CD4-positive, CD25-positive, alpha-beta regulatory T cell (primary cell): ENCODE results near the gene PGM3. TPM values are rescaled to one million over a fixed set of nuclear protein-coding genes. Genes with fewer than 3 reads are reported as not detected.

Experiments used
- ATAC-seq, 2 donors: fragments of 150-1000 bp; cut with Tn5 transposase; one replicate each; pipeline ENCODE4 v1.10.0; 2021; ENCODE audit warnings: low read depth in 2 of 2, moderate number of reproducible peaks in 2 of 2, moderate library complexity in 1 of 2
- DNase-seq, 3 donors: peaks; one replicate each; pipeline versions ENCODE4 v3.0.0 to v3.0.0-alpha.2; 2012 to 2022; ENCODE audit warnings: mixed read lengths in 1 of 3
- H3K27ac ChIP-seq: one replicate; pipeline ENCODE4 v1.7.0; 2013; ENCODE audit warnings: mild to moderate bottlenecking, low read length; ENCODE audit not compliant: insufficient read depth, poor library complexity, severe bottlenecking
- H3K27me3 ChIP-seq: one replicate; pipeline ENCODE4 v1.7.0; 2013; ENCODE audit warnings: low read length; ENCODE audit not compliant: control insufficient read depth, insufficient read depth
- H3K36me3 ChIP-seq: one replicate; pipeline ENCODE4 v1.7.0; 2013; ENCODE audit warnings: mild to moderate bottlenecking, low read length, moderate library complexity; ENCODE audit not compliant: control insufficient read depth, insufficient read depth
- H3K4me1 ChIP-seq: 2 replicates; pipeline ENCODE4 v1.7.0; 2013; ENCODE audit warnings: mild to moderate bottlenecking, low read length; ENCODE audit not compliant: insufficient read depth, control insufficient read depth, poor library complexity, severe bottlenecking
- H3K4me3 ChIP-seq: one replicate; pipeline ENCODE4 v1.7.0; 2013; ENCODE audit warnings: low read depth, mild to moderate bottlenecking, low read length, moderate library complexity
- H3K9me3 ChIP-seq, 2 experiments: 1 replicate in 1 of 2; 2 replicates in 1 of 2; pipeline ENCODE4 v1.7.0; 2013; ENCODE audit warnings: low read length in 2 of 2, mild to moderate bottlenecking in 1 of 2, moderate library complexity in 1 of 2; ENCODE audit not compliant: control insufficient read depth in 2 of 2
- H3K27ac Mint-ChIP-seq, 3 donors: one replicate each; pipeline ENCODE4 v1.8.0; 2020 to 2022; ENCODE audit warnings: mild to moderate bottlenecking in 3 of 3, mixed read lengths in 3 of 3, moderate library complexity in 2 of 3
- H3K27me3 Mint-ChIP-seq: one replicate; pipeline ENCODE4 v1.8.0; 2022; ENCODE audit warnings: mild to moderate bottlenecking, mixed read lengths
- H3K36me3 Mint-ChIP-seq: one replicate; pipeline ENCODE4 v1.8.0; 2020; ENCODE audit warnings: mixed read lengths
- H3K4me1 Mint-ChIP-seq, 4 donors: one replicate each; pipeline ENCODE4 v1.8.0; 2020 to 2022; ENCODE audit warnings: mixed read lengths in 4 of 4, mild to moderate bottlenecking in 1 of 4
- H3K4me3 Mint-ChIP-seq, 4 donors: one replicate each; pipeline ENCODE4 v1.8.0; 2020 to 2022; ENCODE audit warnings: mild to moderate bottlenecking in 4 of 4, mixed read lengths in 4 of 4, moderate library complexity in 3 of 4
- H3K9me3 Mint-ChIP-seq, 7 donors: one replicate each; pipeline ENCODE4 v1.8.0; 2020 to 2022; ENCODE audit warnings: mixed read lengths in 7 of 7, mild to moderate bottlenecking in 3 of 7, moderate library complexity in 2 of 7
- polyA plus RNA-seq, 4 donors: library from polyadenylated mRNA; unstranded; fragments of 300-500 nt; fragmentation: Illumina TruSeq; gene quantifications; one replicate each; pipeline ENCODE4 v1.2.3, GENCODE V29; 2021
- total RNA-seq: library from RNA; stranded (reverse); gene quantifications from one replicate; pipeline ENCODE4 v1.2.3, GENCODE V29; 2022

The PGM3 gene
- total and polyA plus RNA-seq, 5 donors from 2014 or later: 6.4 to 15.8 (median 7.5) TPM

GRCh38 chr6:83216806-83217205, 23.7 kb upstream of the PGM3 start:
- Mint-ChIP-seq H3K36me3 (no peaks in the 10 kb centered on the region), H3K4me3 (no peak overlapping the region), H3K27ac (no peak overlapping the region), H3K27me3 (peaks cover 26% of the 10 kb centered on the region), H3K9me3 (peaks cover 0 to 2% (median 0%) of the 10 kb centered on the region in 7 donors), H3K4me1 (peaks cover 0 to 2% (median 0%) of the 10 kb centered on the region in 4 donors)
- Histone ChIP-seq H3K36me3 (no peaks in the 10 kb centered on the region), H3K4me3 (no peak overlapping the region), H3K9me3 (no peaks in the 10 kb centered on the region), H3K27me3 (peaks cover 10% of the 10 kb centered on the region), H3K4me1 (no peaks in the 10 kb centered on the region), H3K27ac (no peak overlapping the region)
- ATAC-seq (no peak), DNase-seq (no peak)

- DNase-seq (peak; percentile 19 to 72 (median 60)), ATAC-seq (peak; percentile 93 to 94)
- H3K4me1 Mint-ChIP-seq: peaks cover 0 to 2% (median 0%) of the 10 kb centered on the region in 4 donors
- peaks cover 35% of the 10 kb centered on the region for H3K27me3 Mint-ChIP-seq
- no peaks in the 10 kb centered on the region for H3K9me3 ChIP-seq
- peaks cover 17% of the 10 kb centered on the region for H3K27me3 ChIP-seq
- H3K27ac ChIP-seq: no peak overlapping the region
- H3K36me3 ChIP-seq: no peaks in the 10 kb centered on the region
- no peaks in the 10 kb centered on the region for H3K36me3 Mint-ChIP-seq
- H3K4me3 ChIP-seq: no peak overlapping the region
- H3K27ac Mint-ChIP-seq: peak overlapping the region in 1 of 3 donors; percentile 23
- H3K4me3 Mint-ChIP-seq: no peak overlapping the region
- peaks cover 0 to 2% (median 0%) of the 10 kb centered on the region in 7 donors for H3K9me3 Mint-ChIP-seq
- H3K4me1 ChIP-seq: no peaks in the 10 kb centered on the region
These were observed 22.3 kb upstream of the PGM3 start for GRCh38 chr6:83215131-83216047.

GRCh38 chr6:83202031-83202430, 9.0 kb upstream of the PGM3 start:
- Mint-ChIP-seq H3K36me3 (no peaks in the 10 kb centered on the region), H3K27me3 (peaks cover 8% of the 10 kb centered on the region), H3K4me3 (no peak overlapping the region), H3K27ac (no peak overlapping the region), H3K4me1 (no peaks in the 10 kb centered on the region), H3K9me3 (no peaks in the 10 kb centered on the region)
- H3K27ac ChIP-seq: no peak overlapping the region
- no peak overlapping the region for H3K4me3 ChIP-seq
- DNase-seq: no peak
- no peaks in the 10 kb centered on the region for H3K36me3 ChIP-seq
- H3K27me3 ChIP-seq: peaks cover 1% of the 10 kb centered on the region
- no peaks in the 10 kb centered on the region for H3K4me1 ChIP-seq
- no peaks in the 10 kb centered on the region for H3K9me3 ChIP-seq
- ATAC-seq: no peak

GRCh38 chr6:83199863-83200225, 6.8 kb upstream of the PGM3 start:
- Histone ChIP-seq H3K9me3 (no peaks in the 10 kb centered on the region), H3K4me1 (no peaks in the 10 kb centered on the region), H3K27ac (no peak overlapping the region), H3K4me3 (no peak overlapping the region), H3K36me3 (peaks cover 2% of the 10 kb centered on the region), H3K27me3 (no peaks in the 10 kb centered on the region)
- DNase-seq: no peak
- no peaks in the 10 kb centered on the region for H3K27me3 Mint-ChIP-seq
- H3K4me1 Mint-ChIP-seq: peaks cover 2 to 18% (median 9%) of the 10 kb centered on the region in 4 donors
- H3K36me3 Mint-ChIP-seq: no peaks in the 10 kb centered on the region
- no peak for ATAC-seq
- H3K27ac Mint-ChIP-seq: peak overlapping the region in 1 of 3 donors; percentile 8
- H3K9me3 Mint-ChIP-seq: no peaks in the 10 kb centered on the region
- no peak overlapping the region for H3K4me3 Mint-ChIP-seq

- ATAC-seq: no peak
- peak overlapping the region in 1 of 3 donors; percentile 8 for H3K27ac Mint-ChIP-seq
- DNase-seq: no peak
- Histone ChIP-seq H3K27ac (no peak overlapping the region), H3K36me3 (peaks cover 2% of the 10 kb centered on the region), H3K4me3 (no peak overlapping the region), H3K9me3 (no peaks in the 10 kb centered on the region), H3K27me3 (no peaks in the 10 kb centered on the region), H3K4me1 (peaks cover 2% of the 10 kb centered on the region)
- H3K4me1 Mint-ChIP-seq: peaks cover 6 to 23% (median 13%) of the 10 kb centered on the region in 4 donors
- no peak overlapping the region for H3K4me3 Mint-ChIP-seq
- no peaks in the 10 kb centered on the region for H3K36me3 Mint-ChIP-seq
- no peaks in the 10 kb centered on the region for H3K9me3 Mint-ChIP-seq
- H3K27me3 Mint-ChIP-seq: no peaks in the 10 kb centered on the region
These were observed 6.3 kb upstream of the PGM3 start for GRCh38 chr6:83199173-83199862.

- Mint-ChIP-seq H3K9me3 (no peaks in the 10 kb centered on the region), H3K27ac (no peak overlapping the region)
- DNase-seq: no peak
These were observed 5.6 kb upstream of the PGM3 start for GRCh38 chr6:83198486-83199172.

GRCh38 chr6:83193747-83194566, 892 bp upstream of the PGM3 start:
- Mint-ChIP-seq H3K4me3 (peak overlapping the region; percentile 74 to 94 (median 82)), H3K4me1 (peaks cover 25 to 62% (median 45%) of the 10 kb centered on the region in 4 donors), H3K9me3 (no peaks in the 10 kb centered on the region), H3K36me3 (peaks cover 13% of the 10 kb centered on the region), H3K27ac (peak overlapping the region; percentile 41 to 86 (median 67)), H3K27me3 (no peaks in the 10 kb centered on the region)
- Histone ChIP-seq H3K27me3 (no peaks in the 10 kb centered on the region), H3K9me3 (no peaks in the 10 kb centered on the region), H3K36me3 (peaks cover 2% of the 10 kb centered on the region), H3K4me3 (peak overlapping the region; percentile 70), H3K4me1 (peaks cover 26% of the 10 kb centered on the region), H3K27ac (peak overlapping the region; percentile 49)
- DNase-seq: peak; percentile 9 to 31 (median 23)
- no peak for ATAC-seq

More at GRCh38 chr6:83198486-83199172, 5.6 kb upstream of the PGM3 start:
- H3K36me3 ChIP-seq: peaks cover 2% of the 10 kb centered on the region
- no peaks in the 10 kb centered on the region for H3K36me3 Mint-ChIP-seq
- no peaks in the 10 kb centered on the region for H3K9me3 ChIP-seq
- no peak overlapping the region for H3K4me3 ChIP-seq
- ATAC-seq: no peak
- no peak overlapping the region for H3K27ac ChIP-seq
- H3K4me3 Mint-ChIP-seq: no peak overlapping the region
- peaks cover 7 to 27% (median 15%) of the 10 kb centered on the region in 4 donors for H3K4me1 Mint-ChIP-seq
- H3K4me1 ChIP-seq: peaks cover 9% of the 10 kb centered on the region
- H3K27me3 ChIP-seq: no peaks in the 10 kb centered on the region
- no peaks in the 10 kb centered on the region for H3K27me3 Mint-ChIP-seq
